DOHH2 (cell line): ENCODE data around the gene LYAR.

Experiments used
- H3F3A ChIP-seq: fragments of 200-600 bp; sonication (generic), shearing (Covaris generic); 2 replicates; pipeline ENCODE4 v1.6.0; 2016; ENCODE audit warnings: antibody characterized with exemption, mild to moderate bottlenecking; ENCODE audit not compliant: control insufficient read depth, insufficient read depth
- H3K27ac ChIP-seq: fragments of 200-600 bp; sonication (generic); 2 replicates; pipeline ENCODE4 v1.5.1; 2014; ENCODE audit warnings: low read depth, mild to moderate bottlenecking, low read length, moderate library complexity
- H3K27me3 ChIP-seq: fragments of 200-600 bp; sonication (generic); 2 replicates; pipeline ENCODE4 v1.6.1; 2014; ENCODE audit warnings: mild to moderate bottlenecking, low read length, mixed read lengths; ENCODE audit not compliant: control insufficient read depth
- H3K36me3 ChIP-seq: fragments of 200-600 bp; sonication (generic); 2 replicates; pipeline ENCODE4 v1.6.1; 2014; ENCODE audit warnings: mild to moderate bottlenecking, low read length, moderate library complexity, mixed read lengths; ENCODE audit not compliant: control insufficient read depth
- H3K4me1 ChIP-seq: fragments of 200-600 bp; sonication (generic); 2 replicates; pipeline ENCODE4 v1.6.1; 2014; ENCODE audit warnings: mild to moderate bottlenecking, low read length, mixed read lengths; ENCODE audit not compliant: control insufficient read depth
- H3K4me2 ChIP-seq: fragments of 200-600 bp; sonication (generic); 2 replicates; pipeline ENCODE4 v1.6.0; 2014; ENCODE audit warnings: mild to moderate bottlenecking, low read length, moderate library complexity
- H3K4me3 ChIP-seq: fragments of 200-600 bp; sonication (generic); 2 replicates; pipeline ENCODE4 v1.5.1; 2014; ENCODE audit warnings: mild to moderate bottlenecking, low read length, mixed read lengths
- H3K79me2 ChIP-seq: fragments of 200-600 bp; sonication (generic); 2 replicates; pipeline ENCODE4 v1.6.1; 2014; ENCODE audit warnings: mild to moderate bottlenecking, low read length, mixed read lengths; ENCODE audit not compliant: control insufficient read depth
- H3K9me2 ChIP-seq: fragments of 200-600 bp; sonication (generic); replicated peaks from 2 replicates; pipeline ENCODE4 v1.6.1; 2014; ENCODE audit warnings: mild to moderate bottlenecking, low read length, mixed read lengths; ENCODE audit not compliant: control insufficient read depth
- H3K9me3 ChIP-seq: fragments of 200-600 bp; sonication (generic); 2 replicates; pipeline ENCODE4 v1.6.1; 2014; ENCODE audit warnings: antibody characterized with exemption, low read length, mixed read lengths; ENCODE audit not compliant: control insufficient read depth, insufficient read depth
- H4K20me1 ChIP-seq: fragments of 200-600 bp; sonication (generic); 2 replicates; pipeline ENCODE4 v1.6.0; 2014; ENCODE audit warnings: low read depth, mild to moderate bottlenecking, antibody characterized with exemption, low read length, moderate library complexity; ENCODE audit not compliant: control insufficient read depth, insufficient read depth
- EZH2phosphoT487 ChIP-seq: fragments of 200-600 bp; sonication (generic); IDR thresholded peaks from 2 replicates; pipeline ENCODE4 v1.6.1; 2017; ENCODE audit warnings: borderline replicate concordance, mild to moderate bottlenecking, antibody characterized with exemption, low read length, moderate library complexity, mixed read lengths
- TF ChIP-seq, protein P1 (sequence below): fragments of 200-600 bp; sonication (generic); IDR thresholded peaks from one replicate; pipeline ENCODE4 v1.5.1; 2014; ENCODE audit warnings: antibody characterized with exemption, mild to moderate bottlenecking, low read depth, low read length; ENCODE audit not compliant: poor library complexity, severe bottlenecking

Gene LYAR

DNA sequence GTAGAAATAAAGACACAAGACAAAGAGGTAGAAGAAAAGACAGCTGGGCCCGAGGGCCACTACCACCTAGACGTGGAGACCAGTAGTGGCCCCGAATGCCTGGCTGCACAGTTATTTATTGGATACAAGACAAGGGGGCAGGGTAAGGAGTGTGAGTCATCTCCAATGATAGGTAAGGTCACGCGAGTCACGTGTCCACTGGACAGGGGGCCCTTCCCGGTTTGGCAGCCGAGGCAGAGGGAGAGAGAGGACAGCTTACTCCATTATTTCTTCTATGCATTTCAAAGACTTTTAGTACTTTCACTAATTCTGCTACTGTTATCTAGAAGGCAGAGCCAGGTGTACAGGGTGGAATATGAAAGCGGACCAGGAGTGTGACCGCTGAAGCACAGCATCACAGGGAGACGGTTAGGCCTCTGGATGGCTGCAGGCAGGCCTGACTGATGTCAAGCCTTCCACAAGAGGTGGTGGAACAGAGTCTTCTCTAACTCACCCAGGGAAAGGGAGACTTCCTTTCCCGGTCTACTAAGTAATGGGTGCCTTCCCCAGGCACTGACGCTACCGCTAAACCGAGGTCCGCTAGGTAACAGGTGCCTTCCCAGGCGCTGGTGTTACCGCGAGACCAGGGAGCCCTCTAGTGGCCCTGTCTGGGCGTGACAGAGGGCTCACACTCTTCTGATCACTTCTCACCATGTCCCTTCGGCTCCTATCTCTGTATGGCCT, 45.0 kb upstream of the LYAR start:
- Histone ChIP-seq H3K27ac (no peak overlapping the region), H3K79me2 (no peaks in the 10 kb centered on the region), H3K36me3 (no peaks in the 10 kb centered on the region), H3K27me3 (no peaks in the 10 kb centered on the region), H3K4me1 (peaks cover 3% of the 10 kb centered on the region), H4K20me1 (no peaks in the 10 kb centered on the region), H3F3A (no peaks in the 10 kb centered on the region), H3K4me2 (peak overlapping the region; percentile 43), H3K9me2 (no peaks in the 10 kb centered on the region), H3K9me3 (no peaks in the 10 kb centered on the region), H3K4me3 (no peak overlapping the region)
- no peak for TF ChIP-seq EZH2phosphoT487
- TF ChIP-seq, protein P1, sequence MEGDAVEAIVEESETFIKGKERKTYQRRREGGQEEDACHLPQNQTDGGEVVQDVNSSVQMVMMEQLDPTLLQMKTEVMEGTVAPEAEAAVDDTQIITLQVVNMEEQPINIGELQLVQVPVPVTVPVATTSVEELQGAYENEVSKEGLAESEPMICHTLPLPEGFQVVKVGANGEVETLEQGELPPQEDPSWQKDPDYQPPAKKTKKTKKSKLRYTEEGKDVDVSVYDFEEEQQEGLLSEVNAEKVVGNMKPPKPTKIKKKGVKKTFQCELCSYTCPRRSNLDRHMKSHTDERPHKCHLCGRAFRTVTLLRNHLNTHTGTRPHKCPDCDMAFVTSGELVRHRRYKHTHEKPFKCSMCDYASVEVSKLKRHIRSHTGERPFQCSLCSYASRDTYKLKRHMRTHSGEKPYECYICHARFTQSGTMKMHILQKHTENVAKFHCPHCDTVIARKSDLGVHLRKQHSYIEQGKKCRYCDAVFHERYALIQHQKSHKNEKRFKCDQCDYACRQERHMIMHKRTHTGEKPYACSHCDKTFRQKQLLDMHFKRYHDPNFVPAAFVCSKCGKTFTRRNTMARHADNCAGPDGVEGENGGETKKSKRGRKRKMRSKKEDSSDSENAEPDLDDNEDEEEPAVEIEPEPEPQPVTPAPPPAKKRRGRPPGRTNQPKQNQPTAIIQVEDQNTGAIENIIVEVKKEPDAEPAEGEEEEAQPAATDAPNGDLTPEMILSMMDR: peak; percentile 74

DNA sequence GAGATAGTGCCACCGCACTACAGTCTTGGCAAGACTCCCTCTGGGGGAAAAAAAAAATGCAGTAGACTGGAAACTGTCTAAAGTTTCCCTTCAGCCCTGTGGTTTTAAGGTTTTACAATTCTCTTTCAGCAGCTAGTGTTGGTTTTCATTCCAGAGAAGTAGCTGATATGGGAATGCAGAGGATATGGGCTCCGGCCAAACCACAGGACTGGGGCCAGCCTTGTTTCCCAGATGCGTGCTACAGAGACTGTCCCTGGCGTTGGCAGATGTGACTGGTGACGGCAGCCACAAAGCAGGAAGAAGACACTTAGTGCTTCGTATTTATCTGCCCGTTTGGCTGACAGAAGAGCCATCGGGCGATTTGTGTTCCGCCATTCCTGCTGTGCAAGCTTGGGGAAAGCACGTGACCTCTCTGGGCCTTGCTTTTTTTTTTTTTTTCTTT, 43.3 kb upstream of the LYAR start:
- H3K36me3 ChIP-seq: no peaks in the 10 kb centered on the region
- peaks cover 3% of the 10 kb centered on the region for H3K4me1 ChIP-seq
- H3F3A ChIP-seq: no peaks in the 10 kb centered on the region
- H4K20me1 ChIP-seq: no peaks in the 10 kb centered on the region
- no peak overlapping the region for H3K27ac ChIP-seq
- no peaks in the 10 kb centered on the region for H3K79me2 ChIP-seq
- no peaks in the 10 kb centered on the region for H3K9me2 ChIP-seq
- H3K4me3 ChIP-seq: no peak overlapping the region
- H3K9me3 ChIP-seq: no peaks in the 10 kb centered on the region
- H3K4me2 ChIP-seq: no peak overlapping the region
- no peaks in the 10 kb centered on the region for H3K27me3 ChIP-seq
- TF ChIP-seq EZH2phosphoT487: no peak
- TF ChIP-seq, protein P1: no peak

DNA sequence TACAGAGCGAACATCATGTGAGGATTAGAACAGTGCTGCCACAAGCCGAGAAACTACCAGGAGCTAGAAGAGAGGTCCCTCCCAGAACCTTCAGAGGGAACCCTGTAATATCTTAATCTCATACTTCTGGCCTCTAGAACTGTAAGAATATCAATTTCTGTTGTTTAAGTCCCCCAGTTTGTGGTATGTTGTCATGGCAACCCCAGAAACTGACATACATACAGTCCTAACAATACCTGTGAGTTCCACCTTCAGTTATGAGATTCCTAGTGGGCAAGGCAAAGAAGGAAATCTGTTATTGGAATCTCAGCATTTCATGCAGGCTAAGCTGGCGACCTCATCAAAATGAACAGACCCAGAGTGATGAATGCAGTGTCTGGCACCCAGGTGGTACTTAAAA, 42.6 kb upstream of the LYAR start:
- Histone ChIP-seq H3K4me1 (peaks cover 3% of the 10 kb centered on the region), H4K20me1 (no peaks in the 10 kb centered on the region), H3K4me2 (no peak overlapping the region), H3F3A (no peaks in the 10 kb centered on the region), H3K79me2 (no peaks in the 10 kb centered on the region), H3K27ac (no peak overlapping the region), H3K4me3 (no peak overlapping the region), H3K9me2 (no peaks in the 10 kb centered on the region), H3K27me3 (no peaks in the 10 kb centered on the region), H3K9me3 (no peaks in the 10 kb centered on the region), H3K36me3 (no peaks in the 10 kb centered on the region)
- TF ChIP-seq, protein P1: no peak
- TF ChIP-seq EZH2phosphoT487: no peak

DNA sequence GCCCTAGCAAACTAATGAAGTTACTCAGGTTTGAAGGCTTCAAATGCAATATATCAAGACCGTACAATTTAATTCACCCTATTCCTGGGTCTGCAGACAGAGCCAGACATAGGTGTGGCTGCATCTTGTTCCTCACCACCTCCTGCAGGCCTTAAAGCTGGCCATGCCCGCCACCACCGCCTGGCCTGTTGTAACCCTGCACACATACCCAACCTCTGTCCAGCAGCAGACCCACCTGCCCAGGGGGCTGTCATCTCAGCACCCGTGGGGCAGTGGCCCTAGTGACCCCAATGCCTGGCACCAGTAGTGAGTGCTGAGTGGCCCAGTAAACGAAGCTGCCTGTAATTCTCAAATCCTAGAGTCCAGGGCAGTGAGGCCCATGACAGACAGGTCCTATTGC, 40.8 kb upstream of the LYAR start:
- no peaks in the 10 kb centered on the region for H3K9me2 ChIP-seq
- no peak overlapping the region for H3K4me3 ChIP-seq
- no peaks in the 10 kb centered on the region for H3K36me3 ChIP-seq
- TF ChIP-seq, protein P1: no peak
- TF ChIP-seq EZH2phosphoT487: no peak
- H3F3A ChIP-seq: no peaks in the 10 kb centered on the region
- no peaks in the 10 kb centered on the region for H3K79me2 ChIP-seq
- H3K27ac ChIP-seq: no peak overlapping the region
- H3K9me3 ChIP-seq: no peaks in the 10 kb centered on the region
- H3K4me1 ChIP-seq: peaks cover 3% of the 10 kb centered on the region
- no peaks in the 10 kb centered on the region for H4K20me1 ChIP-seq
- no peak overlapping the region for H3K4me2 ChIP-seq
- H3K27me3 ChIP-seq: no peaks in the 10 kb centered on the region
